Liver (tissue), 9 donors: ENCODE results near the gene PCDHB5. TPM values are rescaled to one million over a fixed set of nuclear protein-coding genes. Genes with fewer than 3 reads are reported as not detected.

Source experiments
- DNase-seq: peaks from one replicate; pipeline ENCODE4 v3.0.0-alpha.2; 2017; ENCODE audit warnings: low spot score
- H3K27ac ChIP-seq, 2 donors: one replicate each; pipeline ENCODE4 v1.7.0; 2013; ENCODE audit warnings: inconsistent platforms in 2 of 2, low read length in 2 of 2, control low read depth in 1 of 2, low read depth in 1 of 2, mild to moderate bottlenecking in 1 of 2
- H3K27me3 ChIP-seq, 4 donors: one replicate each; pipeline versions ENCODE4 v1.6.1 to v1.7.0; 2013; ENCODE audit warnings: low read length in 3 of 4, inconsistent platforms in 1 of 4, mild to moderate bottlenecking in 1 of 4, moderate library complexity in 1 of 4; ENCODE audit not compliant: control insufficient read depth in 4 of 4, insufficient read depth in 4 of 4
- H3K36me3 ChIP-seq, 4 donors: one replicate each; pipeline versions ENCODE4 v1.6.1 to v1.7.0; 2013; ENCODE audit warnings: low read length in 3 of 4, mild to moderate bottlenecking in 3 of 4, low read depth in 1 of 4, moderate library complexity in 1 of 4; ENCODE audit not compliant: control insufficient read depth in 4 of 4, insufficient read depth in 3 of 4
- H3K4me1 ChIP-seq, 4 donors: one replicate each; pipeline versions ENCODE4 v1.6.1 to v1.7.0; 2013; ENCODE audit warnings: low read length in 3 of 4, mild to moderate bottlenecking in 3 of 4, moderate library complexity in 1 of 4; ENCODE audit not compliant: control insufficient read depth in 4 of 4, insufficient read depth in 4 of 4
- H3K4me3 ChIP-seq, 3 donors: one replicate each; pipeline versions ENCODE4 v1.6.1 to v1.7.0; 2013; ENCODE audit warnings: low read length in 3 of 3, control low read depth in 1 of 3, low read depth in 1 of 3, mild to moderate bottlenecking in 1 of 3
- H3K9ac ChIP-seq, 2 donors: one replicate each; pipeline ENCODE4 v1.7.0; 2013; ENCODE audit warnings: low read length in 2 of 2, mild to moderate bottlenecking in 2 of 2, moderate library complexity in 2 of 2, control low read depth in 1 of 2, low read depth in 1 of 2
- H3K9me3 ChIP-seq, 4 donors: one replicate each; pipeline versions ENCODE4 v1.6.1 to v1.7.0; 2013; ENCODE audit warnings: low read length in 3 of 4; ENCODE audit not compliant: control insufficient read depth in 4 of 4
- CTCF ChIP-seq: fragments of 150-350 bp; IDR thresholded peaks from 2 replicates; pipeline ENCODE4 v1.5.1; 2017; ENCODE audit warnings: improper control_type of control experiment, low read depth, low read length; ENCODE audit not compliant: missing input control
- FOXA1 ChIP-seq: IDR thresholded peaks from 2 replicates; pipeline ENCODE4 v1.6.1; 2016; ENCODE audit warnings: antibody characterized with exemption
- HNF4G ChIP-seq: IDR thresholded peaks from 2 replicates; pipeline ENCODE4 v1.6.1; 2016; ENCODE audit warnings: antibody characterized with exemption
- RAD21 ChIP-seq, 2 donors: IDR thresholded peaks; 2 replicates each; pipeline ENCODE4 v1.6.1; 2016; ENCODE audit warnings: antibody characterized with exemption in 2 of 2, mild to moderate bottlenecking in 2 of 2
- REST ChIP-seq: IDR thresholded peaks from 2 replicates; pipeline ENCODE4 v1.6.1; 2016; ENCODE audit warnings: antibody characterized with exemption, mild to moderate bottlenecking
- RXRA ChIP-seq, 2 donors: IDR thresholded peaks; 2 replicates each; pipeline ENCODE4 v1.6.1; 2017 to 2018; ENCODE audit warnings: antibody characterized with exemption in 2 of 2, mild to moderate bottlenecking in 1 of 2
- SP1 ChIP-seq: IDR thresholded peaks from 2 replicates; pipeline ENCODE4 v1.6.1; 2018; ENCODE audit warnings: antibody characterized with exemption, mild to moderate bottlenecking
- YY1 ChIP-seq: IDR thresholded peaks from 2 replicates; pipeline ENCODE4 v1.6.1; 2016; ENCODE audit warnings: antibody characterized with exemption, mild to moderate bottlenecking
- WGBS: extraction: QIAGEN DNeasy Blood & Tissue Kit; methylation state at CpG from one replicate; pipeline ENCODE4 v1.1.7; 2013; 5-methylcytosine and 5-hydroxymethylcytosine counted together
- polyA plus RNA-seq, 2 donors: library from polyadenylated mRNA; stranded (reverse) in 1 of 2; unstranded in 1 of 2; fragments of 200-250 nt in 1 of 2; fragments of >200 nt in 1 of 2; fragmentation: Nextera tagmentation in 1 of 2; extraction: Ambion mirVana in 1 of 2; gene quantifications; one replicate each; pipeline versions ENCODE4 v1.2.1 to v1.2.3, GENCODE V29; 2013 to 2015
- total RNA-seq, 2 donors: library from RNA; depleted of rRNA; stranded (reverse); fragments of >200 nt; gene quantifications; one replicate each; pipeline ENCODE4 v1.2.3, GENCODE V29; 2014
- donor health status: healthy.
- donor health status: healthy.
- donor health status: healthy.
- donor health status: healthy.
- donor health status: healthy.

PCDHB5 gene
- total RNA-seq (under 1 TPM; 0.42 TPM), polyA plus RNA-seq (under 1 TPM; 0.17 to 0.33 TPM)

- 19% methylated on average over 22 of the region's 22 CpGs for WGBS
Observed at GRCh38 chr5:141135030-141135717, at the start of gene PCDHB5. Gene PCDHB5, plus strand, starts transcription at chr5:141135206. Its CDS starts 229 bp downstream, at chr5:141135435.

GRCh38 chr5:141094481-141095262 lies 40.3 kb upstream of the PCDHB5 start, which contains the start of gene PCDHB2:
Gene PCDHB2, plus strand, starts transcription at chr5:141094615. Its CDS starts 176 bp downstream, at chr5:141094791.
- Histone ChIP-seq H3K27me3 (peaks cover 0 to 12% (median 2%) of the 10 kb centered on the region in 4 donors), H3K4me1 (no peaks in the 10 kb centered on the region), H3K36me3 (no peaks in the 10 kb centered on the region), H3K9me3 (peaks cover 17 to 67% (median 27%) of the 10 kb centered on the region in 4 donors), H3K27ac (no peak within 1 kb of the TSS), H3K9ac (no peak within 1 kb of the TSS), H3K4me3 (peak within 1 kb of the TSS in 2 of 3 donors; percentile 12 to 45)
- WGBS, result 18% methylated on average over 29 of the region's 29 CpGs
- TF ChIP-seq SP1 (no peak), RXRA (IDR thresholded peaks at IDR 0.05) (no peak), REST (no peak), HNF4G (no peak), FOXA1 (no peak)
- DNase-seq, result no peak

More at GRCh38 chr5:141135030-141135717, at the start of gene PCDHB5:
- TF ChIP-seq RAD21 (IDR thresholded peaks at IDR 0.05) (peak; percentile 35 to 49), YY1 (peak; percentile 59), REST (no peak), RXRA (IDR thresholded peaks at IDR 0.05) (no peak), CTCF (peak; percentile 19)
- peaks cover 0 to 7% (median 0%) of the 10 kb centered on the region in 4 donors for H3K27me3 ChIP-seq
- no peak for DNase-seq
- no peaks in the 10 kb centered on the region for H3K36me3 ChIP-seq
- peaks cover 4 to 30% (median 15%) of the 10 kb centered on the region in 4 donors for H3K9me3 ChIP-seq
- H3K4me1 ChIP-seq, result no peaks in the 10 kb centered on the region
- no peak within 1 kb of the TSS for H3K27ac ChIP-seq
- H3K4me3 ChIP-seq, result peak within 1 kb of the TSS; percentile 28 to 80 (median 41)
- no peak within 1 kb of the TSS for H3K9ac ChIP-seq
